ENCODE results near the gene BANF1.

BANF1 gene

DNA sequence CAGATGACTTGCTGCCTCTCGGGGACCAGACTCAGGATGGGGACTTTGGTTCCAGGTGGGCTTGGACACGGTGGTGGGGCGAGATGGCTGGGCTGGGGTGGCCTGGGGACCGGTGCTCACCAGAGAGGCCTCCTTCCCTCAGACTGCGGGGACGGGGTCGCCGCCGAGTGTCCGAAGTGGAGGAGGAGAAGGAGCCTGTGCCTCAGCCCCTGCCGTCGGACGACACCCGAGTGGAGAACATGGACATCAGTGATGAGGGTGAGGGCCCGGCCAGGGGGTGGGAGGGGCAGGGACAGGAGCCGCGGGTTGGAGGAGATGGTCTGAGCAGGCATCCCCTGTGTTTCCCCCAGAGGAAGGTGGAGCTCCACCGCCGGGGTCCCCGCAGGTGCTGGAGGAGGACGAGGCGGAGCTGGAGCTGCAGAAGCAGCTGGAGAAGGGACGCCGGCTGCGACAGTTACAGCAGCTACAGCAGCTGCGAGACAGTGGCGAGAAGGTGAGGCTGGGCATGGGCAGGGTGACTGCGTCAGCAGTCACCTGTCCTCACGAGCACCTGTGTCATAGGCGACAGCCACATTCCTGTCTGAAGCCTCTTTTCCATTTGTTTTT, 34.9 kb upstream of the BANF1 start:
- no peak for DNase-seq (ENCODE audit: low read depth)
- H3K4me3 ChIP-seq (ENCODE audit: low read depth, low read length), result no peak overlapping the region
- TF ChIP-seq, protein P1, sequence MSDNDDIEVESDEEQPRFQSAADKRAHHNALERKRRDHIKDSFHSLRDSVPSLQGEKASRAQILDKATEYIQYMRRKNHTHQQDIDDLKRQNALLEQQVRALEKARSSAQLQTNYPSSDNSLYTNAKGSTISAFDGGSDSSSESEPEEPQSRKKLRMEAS (IDR thresholded peaks at IDR 0.05; ENCODE audit: low read depth, low read length), result no peak
- TF ChIP-seq POLR2A (IDR thresholded peaks at IDR 0.05; ENCODE audit: extremely low read depth, insufficient read length) (no peak), MYC (IDR thresholded peaks at IDR 0.05; ENCODE audit: low read depth, low read length) (no peak)
- TF ChIP-seq, protein P2, sequence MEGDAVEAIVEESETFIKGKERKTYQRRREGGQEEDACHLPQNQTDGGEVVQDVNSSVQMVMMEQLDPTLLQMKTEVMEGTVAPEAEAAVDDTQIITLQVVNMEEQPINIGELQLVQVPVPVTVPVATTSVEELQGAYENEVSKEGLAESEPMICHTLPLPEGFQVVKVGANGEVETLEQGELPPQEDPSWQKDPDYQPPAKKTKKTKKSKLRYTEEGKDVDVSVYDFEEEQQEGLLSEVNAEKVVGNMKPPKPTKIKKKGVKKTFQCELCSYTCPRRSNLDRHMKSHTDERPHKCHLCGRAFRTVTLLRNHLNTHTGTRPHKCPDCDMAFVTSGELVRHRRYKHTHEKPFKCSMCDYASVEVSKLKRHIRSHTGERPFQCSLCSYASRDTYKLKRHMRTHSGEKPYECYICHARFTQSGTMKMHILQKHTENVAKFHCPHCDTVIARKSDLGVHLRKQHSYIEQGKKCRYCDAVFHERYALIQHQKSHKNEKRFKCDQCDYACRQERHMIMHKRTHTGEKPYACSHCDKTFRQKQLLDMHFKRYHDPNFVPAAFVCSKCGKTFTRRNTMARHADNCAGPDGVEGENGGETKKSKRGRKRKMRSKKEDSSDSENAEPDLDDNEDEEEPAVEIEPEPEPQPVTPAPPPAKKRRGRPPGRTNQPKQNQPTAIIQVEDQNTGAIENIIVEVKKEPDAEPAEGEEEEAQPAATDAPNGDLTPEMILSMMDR (IDR thresholded peaks at IDR 0.05; ENCODE audit: low read depth, low read length), result no peak

DNA sequence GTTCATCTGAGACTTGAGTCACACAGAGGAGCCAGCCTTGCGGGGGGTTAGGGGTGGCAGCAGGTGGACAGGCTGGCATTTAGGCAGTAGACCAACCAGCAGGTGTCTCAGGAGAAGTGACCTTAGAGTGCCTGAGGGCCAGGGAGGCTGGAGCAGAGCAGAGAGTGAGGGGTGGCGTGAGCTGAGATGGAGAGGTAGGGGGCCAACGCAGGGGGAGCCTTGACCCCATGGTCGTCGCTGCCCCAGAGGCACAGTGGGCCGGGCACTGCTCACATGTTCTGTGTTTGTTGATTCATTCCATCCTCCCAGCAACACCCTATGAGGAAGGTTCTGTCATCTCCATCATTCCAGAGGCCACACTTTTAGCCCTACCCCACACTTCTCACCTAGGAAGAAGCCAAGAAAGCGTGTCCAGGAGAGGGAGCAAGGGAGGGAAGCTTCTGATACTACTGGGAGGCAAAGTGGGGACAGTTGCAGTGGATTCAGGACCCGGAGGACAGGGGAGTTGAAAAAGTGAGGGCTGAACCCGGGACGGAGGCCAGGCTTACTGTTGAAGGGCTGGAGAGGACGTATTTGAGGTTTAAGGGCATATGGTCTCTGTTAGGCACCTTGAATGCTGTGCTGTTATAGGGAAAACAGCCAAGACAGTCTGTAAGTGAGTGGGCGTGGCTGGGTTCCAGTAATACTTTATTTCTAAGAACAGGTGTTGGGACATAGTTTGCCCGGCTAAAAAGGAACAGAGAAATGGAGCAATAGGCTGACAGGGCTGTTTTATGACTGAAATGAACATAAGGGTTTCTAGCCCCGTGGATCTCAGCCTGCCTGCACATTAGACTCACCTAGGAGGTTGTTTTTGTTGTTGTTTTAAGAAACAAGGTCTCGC, 33.5 kb upstream of the BANF1 start:
- H3K4me3 ChIP-seq (ENCODE audit: low read depth, low read length), result no peak overlapping the region
- no peak for DNase-seq (ENCODE audit: low read depth)
- TF ChIP-seq, protein P1 (IDR thresholded peaks at IDR 0.05; ENCODE audit: low read depth, low read length), result no peak
- TF ChIP-seq MYC (IDR thresholded peaks at IDR 0.05; ENCODE audit: low read depth, low read length), result no peak
- TF ChIP-seq, protein P2 (IDR thresholded peaks at IDR 0.05; ENCODE audit: low read depth, low read length), result no peak
- no peak for TF ChIP-seq POLR2A (IDR thresholded peaks at IDR 0.05; ENCODE audit: extremely low read depth, insufficient read length)

DNA sequence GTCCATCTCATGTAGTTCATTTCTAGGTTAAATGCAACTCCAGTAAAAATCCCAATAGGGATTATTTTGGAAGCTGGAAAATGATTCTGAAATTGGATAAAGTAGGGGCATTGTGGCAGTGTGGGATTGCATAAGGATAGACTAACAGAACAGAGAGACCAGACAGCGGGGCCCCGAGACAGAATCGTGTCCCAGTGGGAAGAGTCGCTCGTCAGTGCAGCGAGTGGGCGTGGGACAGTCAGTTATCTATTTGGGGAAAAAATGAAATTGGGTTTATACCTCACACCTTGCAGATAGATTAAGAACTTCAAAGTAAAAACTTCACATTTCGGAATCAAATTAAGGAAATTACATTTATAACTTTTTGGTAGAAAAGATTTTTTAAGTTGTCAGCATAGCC, 30.2 kb upstream of the BANF1 start:
- TF ChIP-seq MYC (IDR thresholded peaks at IDR 0.05; ENCODE audit: low read depth, low read length), result no peak
- TF ChIP-seq, protein P2 (IDR thresholded peaks at IDR 0.05; ENCODE audit: low read depth, low read length), result no peak
- TF ChIP-seq POLR2A (IDR thresholded peaks at IDR 0.05; ENCODE audit: extremely low read depth, insufficient read length), result no peak
- TF ChIP-seq, protein P1 (IDR thresholded peaks at IDR 0.05; ENCODE audit: low read depth, low read length), result no peak
- no peak overlapping the region for H3K4me3 ChIP-seq (ENCODE audit: low read depth, low read length)
- no peak for DNase-seq (ENCODE audit: low read depth)

DNA sequence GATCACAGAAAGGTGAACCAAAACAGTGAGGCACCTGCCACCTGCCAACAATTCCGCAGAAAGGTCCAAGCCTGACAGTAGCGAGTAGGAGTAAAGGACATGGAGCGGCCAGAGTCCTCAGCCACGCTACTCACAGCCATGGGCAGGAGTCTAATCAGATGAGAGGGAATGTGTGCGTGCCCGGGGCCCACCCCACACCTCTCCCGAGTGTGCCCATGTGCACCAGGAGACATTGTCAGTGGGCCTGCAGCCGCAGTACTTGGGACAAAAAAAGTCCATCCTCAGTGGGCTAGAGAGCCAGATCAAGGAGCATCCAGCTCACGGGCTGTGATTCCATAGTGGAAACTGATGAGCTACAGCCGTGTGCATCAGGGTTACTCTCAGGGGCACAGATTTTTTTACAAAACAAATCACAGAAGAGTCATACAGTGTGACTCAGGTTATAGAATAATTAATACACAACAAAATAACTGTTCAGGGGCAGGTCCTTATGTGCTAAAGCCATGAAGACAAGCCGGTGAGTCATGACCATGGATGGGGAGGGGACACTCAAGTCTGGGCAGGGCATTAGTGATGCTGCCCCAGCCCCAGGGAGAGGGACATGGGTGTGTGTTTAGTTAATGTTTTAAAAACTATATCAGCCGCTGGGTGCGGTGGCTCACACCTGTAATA, 28.7 kb upstream of the BANF1 start:
- TF ChIP-seq, protein P1 (IDR thresholded peaks at IDR 0.05; ENCODE audit: low read depth, low read length), result no peak
- TF ChIP-seq, protein P2 (IDR thresholded peaks at IDR 0.05; ENCODE audit: low read depth, low read length), result no peak
- TF ChIP-seq MYC (IDR thresholded peaks at IDR 0.05; ENCODE audit: low read depth, low read length) (no peak), POLR2A (IDR thresholded peaks at IDR 0.05; ENCODE audit: extremely low read depth, insufficient read length) (no peak)
- H3K4me3 ChIP-seq (ENCODE audit: low read depth, low read length), result no peak overlapping the region
- DNase-seq (ENCODE audit: low read depth), result no peak

DNA sequence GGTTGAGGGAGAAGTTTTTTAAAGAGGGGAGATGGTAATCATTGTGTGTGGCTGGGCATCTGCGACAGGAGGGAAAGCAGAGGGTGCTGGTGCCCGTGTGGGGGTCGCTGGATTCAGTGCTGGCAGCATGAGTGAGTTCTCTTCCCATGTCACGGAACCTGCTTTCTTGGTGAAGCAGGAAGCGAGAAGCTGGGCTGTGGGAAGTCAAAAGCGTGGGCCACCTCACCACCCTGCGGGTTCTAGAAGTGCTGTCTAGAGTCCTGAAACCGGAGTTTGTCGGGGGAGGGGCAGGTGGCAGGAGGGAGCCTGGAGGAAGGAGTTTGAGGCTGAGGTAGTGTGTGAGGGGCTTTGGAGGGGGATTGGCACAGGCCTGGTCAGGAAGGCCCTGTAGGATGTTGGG, 26.5 kb upstream of the BANF1 start:
- DNase-seq (ENCODE audit: low read depth), result no peak
- TF ChIP-seq, protein P2 (IDR thresholded peaks at IDR 0.05; ENCODE audit: low read depth, low read length), result no peak
- TF ChIP-seq, protein P1 (IDR thresholded peaks at IDR 0.05; ENCODE audit: low read depth, low read length), result no peak
- TF ChIP-seq POLR2A (IDR thresholded peaks at IDR 0.05; ENCODE audit: extremely low read depth, insufficient read length) (no peak), MYC (IDR thresholded peaks at IDR 0.05; ENCODE audit: low read depth, low read length) (no peak)
- no peak overlapping the region for H3K4me3 ChIP-seq (ENCODE audit: low read depth, low read length)

Measured in NB4 (cell line).